GM19395 (cell line): ENCODE data around the gene ADIRF.
"Not testable (repeated sequence)": the region's sequence is repeated elsewhere in the genome, so short reads cannot be mapped to it uniquely, and the experiment has no call there.

Experiments used
- ATAC-seq: cut with Tn5 transposase; IDR thresholded peaks from one replicate; pipeline ENCODE4 v1.9.1; 2021; ENCODE audit warnings: mild to moderate bottlenecking, moderate library complexity; ENCODE audit not compliant: unreplicated experiment

ADIRF gene

GRCh38 chr10:87019504-87019903 lies 51.2 kb downstream of the ADIRF start:
- not testable (repeated sequence) for ATAC-seq

- not testable (repeated sequence) for ATAC-seq
Measured at GRCh38 chr10:87020056-87020455, 51.8 kb downstream of the ADIRF start, which contains the start of gene FAM25A. FAM25A (plus strand) TSS chr10:87020294; CDS start chr10:87020325, 31 bp downstream.
